OCI-LY1 (cell line): Measurements from ENCODE around the gene POLG.

Source experiments
- CTCF ChIP-seq: fragments of 200-600 bp; sonication (generic), shearing (Covaris generic); IDR thresholded peaks from 2 replicates; pipeline ENCODE4 v1.5.1; 2017; ENCODE audit warnings: mild to moderate bottlenecking, antibody characterized with exemption, low read length, moderate library complexity, mixed read lengths
- EZH2 ChIP-seq: fragments of 200-600 bp; sonication (generic), shearing (Covaris generic); IDR thresholded peaks from 2 replicates; pipeline ENCODE4 v1.8.0; 2017; ENCODE audit warnings: borderline replicate concordance, mixed run types, mild to moderate bottlenecking, antibody characterized with exemption, low read length, moderate library complexity, mixed read lengths

- TF ChIP-seq CTCF (no peak), EZH2 (no peak)
Observed at GRCh38 chr15:89376388-89376787, 41.8 kb upstream of the POLG start.
